ENCODE data around the gene LRRTM3. TPM values are rescaled to one million over a fixed set of nuclear protein-coding genes. Genes with fewer than 3 reads are reported as not detected.

LRRTM3 gene
- total RNA-seq, 2 experiments from 2014 or later, result not detected

GRCh38 chr10:67144530-67144929 lies 218.7 kb downstream of the LRRTM3 start:
- Mint-ChIP-seq H3K27ac (no peak overlapping the region), H3K4me3 (no peak overlapping the region)

More at GRCh38 chr10:67144530-67144929, 218.7 kb downstream of the LRRTM3 start:
- DNase-seq, result no peak
- H3K9me3 Mint-ChIP-seq (ENCODE audit: low read depth), result no peaks in the 10 kb centered on the region
- POLR2A ChIA-PET, result no interaction called here
- no peaks in the 10 kb centered on the region for H3K4me1 Mint-ChIP-seq
- H3K36me3 Mint-ChIP-seq (ENCODE audit: low read depth), result no peaks in the 10 kb centered on the region
- intact Hi-C loops (cut with DNase I, micrococcal nuclease), result no loop called here
- ATAC-seq, result no peak
- no peaks in the 10 kb centered on the region for H3K27me3 Mint-ChIP-seq
- CTCF ChIA-PET, result no interaction called here
